Retina (tissue), 1 donor: ENCODE measurements around the gene MAPK13.
"Not testable (repeated sequence)": the region's sequence is repeated elsewhere in the genome, so short reads cannot be mapped to it uniquely, and the experiment has no call there.

Experiments
- DNase-seq: peaks from one replicate; pipeline ENCODE4 v3.0.0-alpha.2; 2016

The MAPK13 gene

DNA sequence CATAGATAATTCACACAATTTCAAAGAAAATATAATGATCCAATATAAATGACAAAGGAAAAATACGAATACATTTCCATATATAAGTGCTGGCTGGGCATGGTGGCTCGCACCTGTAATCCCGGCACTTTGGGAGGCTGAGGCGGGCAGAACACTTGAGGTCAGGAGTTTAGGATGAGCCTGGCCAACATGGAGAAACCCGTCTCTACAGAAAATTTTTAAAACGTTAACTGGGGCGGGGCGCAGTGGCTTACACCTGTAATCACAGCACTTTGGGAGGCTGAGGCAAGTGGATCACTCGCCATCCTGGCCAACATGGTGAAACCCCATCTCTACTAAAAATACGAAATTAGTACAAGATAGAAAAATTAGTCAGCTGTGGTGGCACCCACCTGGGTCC lies 14.9 kb upstream of the MAPK13 start:
- no peak for DNase-seq

GRCh38 chr6:36116066-36116864 lies 14.0 kb upstream of the MAPK13 start:
- no peak for DNase-seq

DNA sequence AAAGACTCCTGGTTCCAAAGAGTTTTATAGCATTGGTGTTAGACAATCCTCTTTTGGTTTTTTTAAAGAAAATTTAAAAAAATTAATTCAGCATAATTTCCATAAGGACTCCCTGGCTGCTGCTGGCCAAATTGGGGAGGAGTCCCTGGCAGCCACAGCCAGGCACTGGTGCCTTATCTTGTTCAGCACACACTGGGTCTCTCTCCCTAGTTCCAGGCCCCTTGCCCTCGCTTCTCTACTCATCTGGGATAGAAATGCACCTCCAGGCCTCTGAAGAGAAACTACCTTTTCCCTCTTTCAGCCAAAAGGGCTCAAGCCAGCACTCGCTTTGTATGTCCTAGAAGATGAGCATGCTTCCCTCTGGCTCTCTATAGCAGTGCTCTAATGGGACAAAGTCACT lies 13.4 kb upstream of the MAPK13 start:
- no peak for DNase-seq

- DNase-seq: no peak
Measured at GRCh38 chr6:36117658-36118549, 12.4 kb upstream of the MAPK13 start.

DNA sequence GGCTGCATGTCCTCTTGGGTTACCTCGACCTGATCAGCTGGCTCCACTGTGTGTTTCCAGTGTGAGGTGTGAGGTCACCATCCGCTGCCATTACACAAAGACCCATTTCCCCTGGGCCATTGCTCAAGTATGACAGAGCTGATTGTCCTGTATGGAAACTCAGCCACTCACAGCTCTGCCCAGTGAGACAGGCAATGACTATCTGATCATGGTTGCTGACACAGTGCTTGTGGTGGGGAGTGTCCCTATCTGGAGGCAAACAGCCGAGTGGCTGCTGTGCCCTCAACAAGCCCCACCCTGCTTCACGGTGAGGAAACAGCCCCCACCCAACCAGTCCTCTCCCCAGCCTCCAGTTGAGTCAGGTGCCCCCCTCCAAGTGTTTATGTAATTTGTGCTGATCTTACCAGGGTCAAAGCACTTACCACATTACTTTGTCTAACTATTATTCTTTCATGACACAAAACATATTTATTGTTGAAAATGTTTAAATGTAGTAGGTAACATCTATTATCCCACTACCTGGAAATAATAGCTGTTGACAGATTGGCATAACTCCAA lies 11.7 kb upstream of the MAPK13 start:
- DNase-seq: no peak

DNA sequence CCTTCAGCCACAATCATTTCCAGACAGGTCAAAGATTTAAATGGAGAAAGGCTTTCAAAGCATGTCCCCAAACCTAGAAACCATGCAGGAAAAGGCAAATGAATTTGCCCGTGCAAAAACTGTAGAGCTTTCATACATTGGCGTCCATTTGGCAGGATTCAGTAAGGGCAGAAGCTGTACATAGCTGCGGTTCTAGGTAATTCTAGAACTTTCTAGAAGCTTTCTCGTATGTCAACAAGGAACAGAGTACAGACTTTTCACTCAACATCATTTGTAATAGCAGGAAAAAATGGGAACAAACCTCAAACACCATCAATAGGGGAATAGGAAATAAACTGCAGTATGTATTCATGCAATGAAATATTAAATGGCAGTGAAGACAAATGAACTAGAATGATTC lies 11.1 kb upstream of the MAPK13 start:
- DNase-seq: no peak

DNA sequence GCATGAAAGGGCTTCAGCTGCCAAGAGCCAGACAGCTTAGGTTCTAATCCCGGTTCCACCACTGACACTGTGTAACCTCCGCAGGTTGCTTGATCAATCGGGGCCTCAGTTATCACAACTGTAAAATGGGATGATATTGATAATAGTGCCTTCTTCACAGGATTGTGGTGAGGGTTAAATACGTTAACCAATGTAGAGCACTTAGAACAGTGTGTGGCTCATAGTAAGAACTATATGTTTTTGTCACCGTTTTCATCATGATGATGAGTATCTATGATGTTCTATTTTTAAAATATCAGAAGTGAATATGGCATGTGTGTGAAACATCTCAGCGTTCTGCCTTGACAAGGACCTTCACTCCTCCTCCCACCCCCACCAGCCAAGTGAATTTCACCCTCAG lies 10.3 kb upstream of the MAPK13 start:
- no peak for DNase-seq

DNA sequence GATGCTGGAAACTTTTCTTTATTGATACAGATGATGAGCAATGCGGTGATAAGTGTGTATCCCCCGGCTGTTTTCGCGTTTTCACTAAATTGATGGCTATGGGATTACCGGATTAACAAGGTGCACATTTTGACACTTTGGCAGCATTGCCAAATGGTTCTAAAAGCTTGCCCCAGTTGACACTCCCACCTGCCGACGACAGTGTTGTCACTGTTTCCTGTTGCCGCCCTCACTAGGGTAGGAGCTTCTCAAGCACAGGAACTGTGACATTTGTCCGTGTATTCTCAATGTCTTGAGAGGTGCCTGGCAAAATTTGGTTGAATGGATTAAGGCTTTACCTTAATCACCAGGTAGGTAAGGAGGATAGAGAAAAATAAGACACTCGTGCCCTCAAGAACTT lies 9.8 kb upstream of the MAPK13 start:
- DNase-seq: no peak

- DNase-seq: no peak
Measured at GRCh38 chr6:36120979-36121786, 9.1 kb upstream of the MAPK13 start.

- no peak for DNase-seq
Measured at GRCh38 chr6:36121787-36122494, 8.4 kb upstream of the MAPK13 start.

DNA sequence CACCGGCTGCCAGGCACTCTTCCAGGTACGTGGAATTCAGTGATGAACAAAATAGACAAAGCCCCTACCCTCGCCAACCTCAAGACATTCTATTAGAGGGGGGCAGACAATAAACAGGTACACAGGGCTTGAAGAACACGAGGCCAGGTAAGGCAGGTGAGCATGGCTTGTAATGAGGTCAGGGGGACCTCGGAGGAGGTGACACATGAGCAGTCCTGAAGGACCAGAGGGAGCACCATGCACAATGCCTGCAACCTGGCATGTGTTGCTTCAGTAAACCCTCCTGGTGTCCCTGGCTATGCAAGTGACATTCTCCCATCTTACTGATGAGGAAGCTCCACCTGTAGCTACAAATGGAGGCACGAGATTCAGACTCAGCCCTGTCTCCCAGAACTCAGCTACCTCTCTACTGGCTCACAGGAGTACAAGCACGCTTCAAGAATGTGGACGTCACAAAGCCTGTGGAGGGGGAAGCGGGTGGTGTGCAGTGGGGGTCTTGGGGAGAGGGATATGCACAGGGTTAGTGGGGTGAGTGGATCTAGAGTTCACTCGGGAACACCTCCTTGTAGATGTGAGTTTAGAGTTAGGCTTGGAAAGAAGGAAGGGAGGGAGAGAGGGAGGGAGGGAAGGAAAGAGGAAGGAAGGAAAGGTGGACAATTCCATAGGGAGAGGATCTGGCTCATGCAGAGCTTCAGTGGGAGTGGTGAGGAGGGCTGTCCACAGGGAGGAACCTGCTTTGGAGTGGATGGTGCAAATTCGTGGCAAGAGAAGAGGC lies 7.6 kb upstream of the MAPK13 start:
- DNase-seq: no peak

DNA sequence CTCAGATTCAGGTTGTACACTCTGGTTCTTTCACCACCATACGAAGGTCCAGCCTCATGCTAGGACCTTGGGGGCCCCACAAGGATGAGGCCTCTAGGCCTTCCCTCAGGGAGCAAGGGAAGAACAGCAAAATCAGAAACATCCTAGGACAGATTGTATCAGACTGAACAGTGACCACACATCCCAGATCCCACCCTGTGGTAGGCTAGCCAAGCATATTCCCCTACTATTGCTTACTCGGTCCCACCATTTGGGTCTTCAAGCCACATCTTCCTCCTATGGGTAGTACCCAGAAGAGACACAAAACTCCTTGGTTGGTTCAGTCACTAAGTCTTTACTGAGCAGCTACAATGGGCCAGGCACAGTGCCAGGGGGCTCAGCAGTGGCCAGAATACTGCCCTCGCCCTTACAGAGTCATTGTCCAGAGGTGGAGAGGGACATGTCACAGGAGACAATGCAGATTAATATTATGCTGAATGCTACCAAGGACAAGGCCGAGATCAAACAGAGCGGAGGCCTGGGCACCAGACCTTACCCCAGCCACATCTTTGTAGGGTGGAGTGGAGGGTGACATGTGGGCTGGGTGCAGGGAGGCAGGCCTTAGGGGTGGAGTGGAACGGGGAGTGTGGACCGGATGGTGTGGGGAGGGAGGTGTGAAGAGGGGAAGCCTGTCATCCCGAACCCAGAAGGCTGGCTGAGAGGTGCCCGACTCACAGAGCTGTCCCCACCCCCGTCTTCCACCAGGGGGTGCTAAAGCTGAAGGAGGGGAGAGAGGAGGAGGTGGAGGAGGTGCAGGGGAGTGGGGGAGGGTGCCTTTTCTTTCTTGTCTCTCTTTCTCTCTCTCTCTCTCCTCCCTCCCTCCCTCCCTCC lies 6.8 kb upstream of the MAPK13 start:
- peak; percentile 70 for DNase-seq

- DNase-seq: not testable (repeated sequence)
Measured at GRCh38 chr6:36124346-36124745, 6.0 kb upstream of the MAPK13 start.

- no peak for DNase-seq
Measured at GRCh38 chr6:36124881-36125280, 5.4 kb upstream of the MAPK13 start.

DNA sequence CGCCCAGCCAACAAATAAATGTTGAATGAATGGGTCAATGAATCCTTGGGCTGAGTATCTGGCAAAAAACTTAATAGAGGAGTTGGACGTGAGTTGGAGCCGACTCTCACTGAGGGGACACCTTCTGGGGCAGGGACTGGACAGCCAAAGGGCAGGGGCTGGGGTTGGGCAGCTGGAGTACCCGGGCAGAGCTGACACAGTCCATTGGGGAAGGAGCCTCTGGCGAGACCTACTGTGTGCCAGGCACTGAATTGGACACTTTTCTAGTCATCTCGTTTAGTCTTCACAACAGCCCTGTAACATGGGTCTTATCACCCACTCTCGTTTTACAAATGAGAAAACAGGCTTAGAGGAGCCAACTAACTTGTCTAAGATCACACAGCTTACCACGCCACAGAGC lies 4.7 kb upstream of the MAPK13 start:
- DNase-seq: no peak

- no peak for DNase-seq
Measured at GRCh38 chr6:36126121-36126520, 4.2 kb upstream of the MAPK13 start.

- DNase-seq: no peak
Measured at GRCh38 chr6:36126553-36127458, 3.5 kb upstream of the MAPK13 start.

DNA sequence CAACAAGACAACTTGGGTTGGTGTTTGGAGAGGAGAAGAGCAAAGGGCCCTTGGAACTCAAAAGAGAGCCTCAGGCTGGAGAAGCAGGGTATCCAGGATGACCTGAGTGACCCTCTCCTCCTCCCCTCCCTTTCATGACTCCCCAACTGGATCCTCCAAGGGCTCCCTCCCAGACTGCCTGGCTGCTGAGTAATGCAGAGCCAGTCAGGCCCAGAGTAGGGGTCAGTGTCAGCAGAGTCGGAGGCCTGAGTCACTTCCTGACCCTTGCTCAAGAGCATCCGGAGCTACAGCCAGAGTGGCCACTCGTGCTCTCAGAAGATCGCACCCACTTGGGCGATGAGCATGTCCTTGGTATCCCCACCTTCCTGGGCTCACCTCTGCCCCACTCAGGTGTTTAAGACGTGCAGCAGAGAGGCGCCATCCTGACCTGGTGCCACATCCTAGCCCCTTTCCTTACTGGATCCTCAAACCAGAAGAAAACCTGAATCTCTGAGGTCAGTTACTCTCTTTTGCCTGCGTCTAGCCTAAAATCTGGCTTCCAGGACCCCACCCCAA lies 2.8 kb upstream of the MAPK13 start:
- DNase-seq: no peak

- DNase-seq: no peak
Measured at GRCh38 chr6:36128073-36128472, 2.2 kb upstream of the MAPK13 start.
